AML-193 (cell line): Measurements from ENCODE around the gene TOLLIP.
"Not testable (repeated sequence)": the region's sequence is repeated elsewhere in the genome, so short reads cannot be mapped to it uniquely, and the experiment has no call there.

Experiments used
- DNase-seq, 2 experiments: peaks; one replicate each; lab custom pipeline; 2025; lab: John Stamatoyannopoulos, UW

Gene TOLLIP

DNA sequence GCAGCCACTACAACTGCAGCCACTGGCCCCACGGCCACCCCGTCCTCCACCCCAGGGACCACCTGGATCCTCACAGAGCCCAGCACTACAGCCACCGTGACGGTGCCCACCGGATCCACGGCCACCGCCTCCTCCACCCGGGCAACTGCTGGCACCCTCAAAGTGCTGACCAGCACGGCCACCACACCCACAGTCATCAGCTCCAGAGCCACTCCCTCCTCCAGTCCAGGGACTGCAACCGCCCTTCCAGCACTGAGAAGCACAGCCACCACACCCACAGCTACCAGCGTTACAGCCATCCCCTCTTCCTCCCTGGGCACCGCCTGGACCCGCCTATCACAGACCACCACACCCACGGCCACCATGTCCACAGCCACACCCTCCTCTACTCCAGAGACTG is 63.1 kb downstream of the TOLLIP start:
- DNase-seq, result not testable (repeated sequence)

DNA sequence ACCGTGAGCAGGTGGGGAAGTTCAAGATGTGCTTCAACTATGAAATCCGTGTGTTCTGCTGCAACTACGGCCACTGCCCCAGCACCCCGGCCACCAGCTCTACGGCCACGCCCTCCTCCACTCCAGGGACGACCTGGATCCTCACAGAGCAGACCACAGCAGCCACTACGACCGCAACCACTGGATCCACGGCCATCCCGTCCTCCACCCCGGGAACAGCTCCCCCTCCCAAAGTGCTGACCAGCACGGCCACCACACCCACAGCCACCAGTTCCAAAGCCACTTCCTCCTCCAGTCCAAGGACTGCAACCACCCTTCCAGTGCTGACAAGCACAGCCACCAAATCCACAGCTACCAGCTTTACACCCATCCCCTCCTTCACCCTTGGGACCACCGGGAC is 63.7 kb downstream of the TOLLIP start:
- DNase-seq, result not testable (repeated sequence)

DNA sequence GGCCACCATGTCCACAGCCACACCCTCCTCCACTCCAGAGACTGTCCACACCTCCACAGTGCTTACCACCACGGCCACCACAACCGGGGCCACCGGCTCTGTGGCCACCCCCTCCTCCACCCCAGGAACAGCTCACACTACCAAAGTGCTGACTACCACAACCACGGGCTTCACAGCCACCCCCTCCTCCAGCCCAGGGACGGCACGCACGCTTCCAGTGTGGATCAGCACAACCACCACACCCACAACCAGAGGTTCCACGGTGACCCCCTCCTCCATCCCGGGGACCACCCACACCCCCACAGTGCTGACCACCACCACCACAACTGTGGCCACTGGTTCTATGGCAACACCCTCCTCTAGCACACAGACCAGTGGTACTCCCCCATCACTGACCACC is 64.9 kb downstream of the TOLLIP start:
- DNase-seq, result not testable (repeated sequence)

DNA sequence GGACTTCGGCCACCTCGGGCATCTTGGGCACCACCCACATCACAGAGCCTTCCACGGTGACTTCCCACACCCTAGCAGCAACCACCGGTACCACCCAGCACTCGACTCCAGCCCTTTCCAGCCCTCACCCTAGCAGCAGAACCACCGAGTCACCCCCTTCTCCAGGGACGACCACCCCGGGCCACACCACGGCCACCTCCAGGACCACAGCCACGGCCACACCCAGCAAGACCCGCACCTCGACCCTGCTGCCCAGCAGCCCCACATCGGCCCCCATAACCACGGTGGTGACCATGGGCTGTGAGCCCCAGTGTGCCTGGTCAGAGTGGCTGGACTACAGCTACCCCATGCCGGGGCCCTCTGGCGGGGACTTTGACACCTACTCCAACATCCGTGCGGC is 65.9 kb downstream of the TOLLIP start:
- not testable (repeated sequence) for DNase-seq

DNA sequence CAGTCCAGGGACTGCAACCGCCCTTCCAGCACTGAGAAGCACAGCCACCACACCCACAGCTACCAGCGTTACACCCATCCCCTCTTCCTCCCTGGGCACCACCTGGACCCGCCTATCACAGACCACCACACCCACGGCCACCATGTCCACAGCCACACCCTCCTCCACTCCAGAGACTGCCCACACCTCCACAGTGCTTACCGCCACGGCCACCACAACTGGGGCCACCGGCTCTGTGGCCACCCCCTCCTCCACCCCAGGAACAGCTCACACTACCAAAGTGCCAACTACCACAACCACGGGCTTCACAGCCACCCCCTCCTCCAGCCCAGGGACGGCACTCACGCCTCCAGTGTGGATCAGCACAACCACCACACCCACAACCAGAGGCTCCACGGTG is 66.7 kb downstream of the TOLLIP start:
- not testable (repeated sequence) for DNase-seq

DNA sequence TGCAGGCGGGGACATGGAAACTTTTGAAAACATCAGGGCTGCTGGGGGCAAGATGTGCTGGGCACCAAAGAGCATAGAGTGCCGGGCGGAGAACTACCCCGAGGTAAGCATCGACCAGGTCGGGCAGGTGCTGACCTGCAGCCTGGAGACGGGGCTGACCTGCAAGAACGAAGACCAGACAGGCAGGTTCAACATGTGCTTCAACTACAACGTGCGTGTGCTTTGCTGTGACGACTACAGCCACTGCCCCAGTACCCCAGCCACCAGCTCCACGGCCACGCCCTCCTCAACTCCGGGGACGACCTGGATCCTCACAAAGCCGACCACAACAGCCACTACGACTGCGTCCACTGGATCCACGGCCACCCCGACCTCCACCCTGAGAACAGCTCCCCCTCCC is 67.1 kb downstream of the TOLLIP start:
- DNase-seq, result no peak

DNA sequence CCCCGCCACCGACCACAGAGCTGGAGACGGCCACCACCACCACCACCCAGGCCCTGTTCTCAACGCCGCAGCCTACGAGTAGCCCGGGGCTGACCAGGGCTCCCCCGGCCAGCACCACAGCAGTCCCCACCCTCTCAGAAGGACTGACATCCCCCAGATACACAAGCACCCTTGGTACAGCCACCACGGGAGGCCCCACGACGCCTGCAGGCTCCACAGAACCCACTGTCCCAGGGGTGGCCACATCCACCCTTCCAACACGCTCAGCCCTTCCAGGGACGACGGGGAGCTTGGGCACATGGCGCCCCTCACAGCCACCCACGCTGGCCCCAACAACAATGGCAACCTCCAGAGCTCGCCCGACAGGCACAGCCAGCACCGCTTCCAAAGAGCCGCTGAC is 67.7 kb downstream of the TOLLIP start:
- no peak for DNase-seq

DNA sequence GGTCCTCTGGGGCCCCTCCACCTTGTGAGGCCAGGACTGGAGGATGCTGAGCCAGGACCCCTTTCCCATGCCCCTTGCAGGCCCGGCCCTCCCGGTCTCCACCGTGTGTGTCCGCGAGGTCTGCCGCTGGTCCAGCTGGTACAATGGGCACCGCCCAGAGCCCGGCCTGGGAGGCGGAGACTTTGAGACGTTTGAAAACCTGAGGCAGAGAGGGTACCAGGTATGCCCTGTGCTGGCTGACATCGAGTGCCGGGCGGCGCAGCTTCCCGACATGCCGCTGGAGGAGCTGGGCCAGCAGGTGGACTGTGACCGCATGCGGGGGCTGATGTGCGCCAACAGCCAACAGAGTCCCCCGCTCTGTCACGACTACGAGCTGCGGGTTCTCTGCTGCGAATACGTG is 68.7 kb downstream of the TOLLIP start:
- no peak for DNase-seq

DNA sequence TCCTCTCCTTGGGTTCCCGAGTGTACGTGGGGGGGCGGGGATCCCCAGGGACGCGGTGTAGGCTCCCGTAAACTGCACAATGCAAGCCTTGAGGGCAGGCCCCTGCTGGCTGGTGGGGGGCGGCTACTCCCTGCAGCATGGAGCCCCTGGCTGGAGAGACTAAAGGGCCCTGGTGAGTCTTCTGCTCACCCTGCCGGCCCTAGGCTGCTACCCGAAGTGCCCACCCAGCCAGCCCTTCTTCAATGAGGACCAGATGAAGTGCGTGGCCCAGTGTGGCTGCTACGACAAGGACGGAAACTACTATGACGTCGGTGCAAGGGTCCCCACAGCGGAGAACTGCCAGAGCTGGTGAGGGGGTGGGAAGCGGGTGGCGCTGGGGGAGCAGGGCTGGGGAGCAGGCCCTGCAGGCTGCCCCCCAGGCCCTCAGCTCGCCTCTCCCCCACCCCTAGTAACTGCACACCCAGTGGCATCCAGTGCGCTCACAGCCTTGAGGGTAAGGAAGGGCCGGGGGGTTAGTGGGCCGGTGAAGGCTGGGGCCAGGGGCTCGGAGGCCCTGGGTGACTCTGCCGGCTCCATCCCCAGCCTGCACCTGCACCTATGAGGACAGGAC is 69.7 kb downstream of the TOLLIP start:
- no peak for DNase-seq

DNA sequence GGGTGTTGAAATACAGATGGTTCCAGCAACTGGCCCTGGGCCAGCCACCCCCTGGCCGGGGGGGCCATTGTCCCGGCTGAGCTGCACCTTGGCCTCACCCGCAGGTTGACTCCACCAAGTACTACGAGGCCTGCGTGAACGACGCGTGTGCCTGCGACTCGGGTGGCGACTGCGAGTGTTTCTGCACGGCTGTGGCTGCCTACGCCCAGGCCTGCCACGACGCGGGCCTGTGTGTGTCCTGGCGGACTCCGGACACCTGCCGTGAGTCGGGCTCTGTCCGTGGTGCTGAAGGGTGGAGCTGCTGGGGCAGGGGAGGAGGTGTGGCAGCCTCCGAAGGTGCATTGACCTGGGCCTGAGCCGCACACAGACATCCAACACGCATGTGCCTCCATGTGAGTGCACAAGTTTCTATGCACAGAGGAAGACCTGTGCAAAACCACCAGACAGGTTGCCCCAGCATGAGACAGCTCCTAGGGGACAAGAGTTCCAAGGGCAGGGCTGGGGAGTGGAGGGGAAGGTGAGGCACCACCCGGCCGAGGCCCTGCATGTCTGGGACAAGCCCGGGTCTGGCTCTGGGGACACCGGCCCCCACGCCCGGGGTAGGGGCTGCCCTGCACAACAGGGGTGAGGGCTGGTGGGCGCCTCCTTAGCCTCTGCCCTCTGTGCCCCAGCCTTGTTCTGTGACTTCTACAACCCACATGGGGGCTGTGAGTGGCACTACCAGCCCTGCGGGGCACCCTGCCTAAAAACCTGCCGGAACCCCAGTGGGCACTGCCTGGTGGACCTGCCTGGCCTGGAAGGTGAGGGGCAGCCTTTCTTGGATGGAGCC is 70.5 kb downstream of the TOLLIP start:
- no peak for DNase-seq

DNA sequence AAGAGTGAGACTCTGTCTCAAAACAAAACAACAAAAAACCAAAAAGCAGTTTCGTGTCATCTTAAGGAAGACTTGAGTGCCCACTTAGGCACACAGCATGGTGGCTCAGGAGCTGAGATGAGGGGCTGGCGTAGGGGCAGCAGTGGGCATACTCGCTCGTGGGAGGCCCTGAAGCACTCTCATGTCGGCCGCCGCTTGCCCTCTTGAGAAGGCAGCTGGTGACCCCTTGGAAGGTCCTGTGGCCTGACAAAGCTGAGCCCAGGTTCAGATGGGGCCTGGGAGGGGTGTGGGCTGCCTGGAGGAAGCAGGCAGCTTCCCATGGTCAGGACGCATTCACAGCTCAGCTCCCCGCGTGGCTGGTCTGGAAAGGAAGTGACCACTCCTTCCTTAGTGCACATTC is 71.6 kb downstream of the TOLLIP start:
- DNase-seq, result no peak

DNA sequence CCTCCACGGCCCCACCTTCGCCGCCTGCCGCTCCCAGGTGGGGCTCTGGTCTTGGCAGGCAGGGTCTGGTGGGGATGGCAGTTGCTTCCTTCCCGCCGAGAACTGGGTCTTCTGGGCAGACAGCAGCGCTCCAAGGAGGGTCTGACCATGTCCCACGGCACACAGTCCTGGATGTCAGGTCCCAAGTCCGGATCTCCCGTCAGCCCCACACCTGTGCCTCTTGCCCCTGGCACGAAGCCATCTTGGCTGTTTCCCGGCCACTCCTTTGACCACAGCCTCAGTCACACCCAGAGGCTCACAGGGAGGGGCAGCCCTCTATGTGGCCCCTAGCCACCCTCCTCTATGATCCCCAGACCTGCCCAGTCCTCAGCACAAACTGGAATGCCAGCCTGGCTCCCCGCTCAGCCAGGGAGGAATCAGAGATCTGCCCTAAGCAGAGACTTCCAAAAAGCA is 72.3 kb downstream of the TOLLIP start:
- DNase-seq, result no peak

DNA sequence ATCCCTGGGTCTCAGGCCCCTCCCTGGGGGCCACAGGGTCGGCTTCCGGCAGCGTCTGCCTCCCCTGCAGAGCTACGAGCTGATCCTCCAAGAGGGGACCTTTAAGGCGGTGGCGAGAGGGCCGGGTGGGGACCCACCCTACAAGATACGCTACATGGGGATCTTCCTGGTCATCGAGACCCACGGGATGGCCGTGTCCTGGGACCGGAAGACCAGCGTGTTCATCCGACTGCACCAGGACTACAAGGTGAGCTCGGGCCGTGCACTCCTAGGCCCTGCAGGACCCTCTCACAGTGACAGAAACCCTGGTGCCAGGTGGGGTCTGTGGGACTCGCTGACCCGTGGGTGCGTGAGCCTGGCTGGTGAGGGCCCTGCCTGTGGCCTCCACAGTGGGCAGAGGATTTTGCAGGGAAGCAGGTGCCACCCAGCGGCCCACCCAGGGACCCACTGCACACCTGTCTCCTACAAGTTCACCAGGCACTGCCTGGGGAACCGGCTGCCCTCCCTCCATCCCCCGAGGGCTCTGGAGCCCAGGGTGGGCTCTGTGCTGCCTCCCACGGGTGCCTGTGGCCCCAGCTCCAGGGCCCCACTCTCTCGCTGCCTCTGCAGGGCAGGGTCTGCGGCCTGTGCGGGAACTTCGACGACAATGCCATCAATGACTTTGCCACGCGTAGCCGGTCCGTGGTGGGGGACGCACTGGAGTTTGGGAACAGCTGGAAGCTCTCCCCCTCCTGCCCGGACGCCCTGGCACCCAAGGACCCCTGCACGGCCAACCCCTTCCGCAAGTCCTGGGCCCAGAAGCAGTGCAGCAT is 72.9 kb downstream of the TOLLIP start:
- DNase-seq, result no peak

DNA sequence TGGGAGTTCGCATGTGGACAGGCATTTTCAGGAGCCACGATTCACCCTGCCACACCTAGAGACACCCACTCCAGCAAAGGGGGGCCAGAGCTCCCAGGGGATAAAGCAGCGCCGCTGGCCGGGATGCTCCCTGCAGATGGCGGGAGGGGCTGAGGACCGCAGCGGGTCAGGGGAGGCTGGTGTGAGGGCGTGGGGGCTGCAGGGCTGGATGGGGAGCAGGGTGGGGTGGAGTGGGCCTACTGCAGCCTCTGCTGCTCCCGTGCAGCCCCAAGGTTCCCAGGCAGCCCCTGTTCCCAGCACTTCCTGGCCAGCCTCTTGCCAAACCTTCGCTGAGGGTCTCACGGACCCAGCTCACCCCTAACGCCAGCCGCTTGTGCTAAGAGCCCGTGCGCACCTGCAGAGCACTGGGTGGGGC is 73.5 kb downstream of the TOLLIP start:
- DNase-seq, result no peak

DNA sequence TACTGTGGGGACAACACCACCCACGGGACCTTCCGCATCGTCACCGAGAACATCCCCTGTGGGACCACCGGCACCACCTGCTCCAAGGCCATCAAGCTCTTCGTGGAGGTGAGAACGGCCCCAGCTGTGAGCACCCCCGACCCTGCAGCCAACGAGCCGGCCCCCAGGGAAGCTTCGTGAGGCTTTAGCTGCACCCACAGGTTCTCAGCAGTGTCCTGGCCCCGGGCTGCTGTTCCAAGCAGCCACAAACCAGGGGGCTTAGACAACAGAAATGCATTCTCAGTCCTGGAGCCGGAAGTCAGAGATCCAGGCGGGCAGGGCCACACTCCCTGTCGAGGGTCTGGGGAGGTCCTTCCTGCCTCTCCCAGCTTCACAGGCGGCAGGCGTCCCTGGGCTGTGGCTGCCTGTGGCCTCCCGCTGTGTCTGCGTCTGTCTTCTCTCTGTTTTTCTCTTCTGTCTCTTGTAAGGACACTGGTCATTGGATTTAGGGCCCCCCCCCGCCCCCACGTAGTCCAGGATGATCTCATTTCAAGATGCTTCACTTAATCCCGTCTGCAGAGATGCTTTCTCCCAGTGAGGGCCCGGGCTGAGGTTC is 74.0 kb downstream of the TOLLIP start:
- no peak for DNase-seq

DNA sequence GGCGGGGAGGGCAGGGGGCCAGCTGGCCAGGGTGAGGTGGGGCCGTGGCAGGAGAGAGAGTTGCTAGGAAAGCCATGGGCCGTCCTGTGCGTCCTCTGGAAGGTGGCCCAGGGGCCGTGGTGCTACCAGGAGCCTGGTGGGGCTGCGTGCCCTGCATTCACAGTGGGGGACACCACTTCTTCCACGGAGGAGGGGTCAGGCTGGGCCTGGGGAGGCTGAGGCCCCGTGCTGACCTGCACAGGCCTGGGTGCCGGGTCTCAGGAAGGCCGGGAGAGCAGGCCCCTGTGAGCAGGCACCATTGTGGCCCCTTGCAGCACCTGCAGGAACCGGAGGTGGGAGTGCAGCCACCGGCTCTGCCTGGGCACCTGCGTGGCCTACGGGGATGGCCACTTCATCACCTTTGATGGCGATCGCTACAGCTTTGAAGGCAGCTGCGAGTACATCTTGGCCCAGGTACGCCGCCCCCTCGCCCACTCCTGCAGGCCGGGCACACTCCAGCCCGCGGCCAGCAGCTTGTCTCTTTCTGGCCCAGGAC is 74.6 kb downstream of the TOLLIP start:
- DNase-seq, result no peak

DNA sequence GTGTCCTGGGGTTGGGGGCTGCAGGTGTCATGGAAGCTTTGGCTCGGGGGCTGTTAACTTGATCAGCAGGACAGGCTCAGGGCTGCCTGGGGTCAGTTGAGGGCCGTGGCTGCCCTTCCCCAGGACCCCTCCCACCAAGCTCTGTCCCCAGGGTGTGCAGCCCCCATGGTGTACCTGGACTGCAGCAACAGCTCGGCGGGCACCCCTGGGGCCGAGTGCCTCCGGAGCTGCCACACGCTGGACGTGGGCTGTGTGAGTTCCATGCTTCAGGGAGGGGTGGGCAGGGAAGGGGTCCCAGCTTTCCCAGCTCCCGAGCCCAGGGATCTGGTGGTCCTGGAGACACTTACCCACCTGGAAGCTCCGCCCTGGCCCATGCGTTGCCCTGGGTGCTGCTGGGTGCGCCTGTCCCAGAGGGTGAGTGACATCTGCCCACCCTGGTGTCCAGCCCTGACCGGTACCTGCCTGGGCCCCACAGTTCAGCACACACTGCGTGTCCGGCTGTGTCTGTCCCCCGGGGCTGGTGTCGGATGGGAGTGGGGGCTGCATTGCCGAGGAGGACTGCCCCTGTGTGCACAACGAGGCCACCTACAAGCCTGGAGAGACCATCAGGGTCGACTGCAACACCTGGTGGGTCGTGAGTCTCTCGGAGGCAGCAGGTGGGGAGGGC is 75.2 kb downstream of the TOLLIP start:
- DNase-seq, result no peak

DNA sequence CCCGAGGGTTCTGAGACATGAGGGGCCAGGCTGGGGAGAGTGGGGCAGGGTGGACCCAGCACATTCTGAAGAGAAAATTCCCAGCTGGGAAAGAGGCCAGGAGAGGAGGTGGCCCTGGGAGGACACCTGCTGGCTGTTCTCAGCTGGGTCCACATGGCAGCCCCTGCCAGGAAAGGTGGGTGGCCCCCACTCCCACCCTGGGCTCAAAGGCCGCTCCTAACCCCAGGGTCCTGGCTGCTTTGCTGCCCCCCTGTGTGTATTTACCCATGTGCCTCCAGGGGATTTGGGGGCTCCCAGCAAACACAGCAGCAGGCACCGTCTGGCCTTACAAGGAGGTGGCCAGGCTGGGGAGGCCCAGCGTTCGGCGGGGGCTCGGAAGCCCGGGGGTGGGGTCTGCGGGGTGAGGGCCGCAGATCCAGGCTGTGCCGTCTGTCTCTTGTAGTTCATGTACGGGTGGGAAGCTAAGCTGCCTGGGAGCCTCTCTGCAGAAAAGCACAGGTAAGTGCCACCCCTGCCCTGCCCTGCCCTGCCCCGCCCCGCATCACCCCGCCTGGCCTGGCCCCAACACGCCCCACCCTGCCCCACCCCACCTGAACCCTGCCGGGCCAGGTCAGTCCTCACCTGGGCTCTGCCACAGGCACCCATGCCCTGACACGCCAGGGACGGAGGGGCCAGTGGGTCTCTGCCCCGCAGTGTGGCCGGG is 75.9 kb downstream of the TOLLIP start:
- DNase-seq, result no peak

DNA sequence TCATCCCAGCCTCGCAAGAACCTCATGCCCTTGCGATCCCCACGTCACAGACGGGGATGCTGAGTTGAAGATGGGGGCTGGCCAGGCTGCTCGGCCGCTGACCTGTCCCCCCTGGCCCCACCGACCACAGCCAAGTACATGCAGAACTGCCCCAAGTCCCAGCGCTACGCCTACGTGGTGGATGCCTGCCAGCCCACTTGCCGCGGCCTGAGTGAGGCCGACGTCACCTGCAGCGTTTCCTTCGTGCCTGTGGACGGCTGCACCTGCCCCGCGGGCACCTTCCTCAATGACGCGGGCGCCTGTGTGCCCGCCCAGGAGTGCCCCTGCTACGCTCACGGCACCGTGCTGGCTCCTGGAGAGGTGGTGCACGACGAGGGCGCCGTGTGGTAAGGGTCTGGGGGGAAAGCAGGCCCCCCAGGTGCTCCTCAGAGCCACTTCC is 76.5 kb downstream of the TOLLIP start:
- no peak for DNase-seq

DNA sequence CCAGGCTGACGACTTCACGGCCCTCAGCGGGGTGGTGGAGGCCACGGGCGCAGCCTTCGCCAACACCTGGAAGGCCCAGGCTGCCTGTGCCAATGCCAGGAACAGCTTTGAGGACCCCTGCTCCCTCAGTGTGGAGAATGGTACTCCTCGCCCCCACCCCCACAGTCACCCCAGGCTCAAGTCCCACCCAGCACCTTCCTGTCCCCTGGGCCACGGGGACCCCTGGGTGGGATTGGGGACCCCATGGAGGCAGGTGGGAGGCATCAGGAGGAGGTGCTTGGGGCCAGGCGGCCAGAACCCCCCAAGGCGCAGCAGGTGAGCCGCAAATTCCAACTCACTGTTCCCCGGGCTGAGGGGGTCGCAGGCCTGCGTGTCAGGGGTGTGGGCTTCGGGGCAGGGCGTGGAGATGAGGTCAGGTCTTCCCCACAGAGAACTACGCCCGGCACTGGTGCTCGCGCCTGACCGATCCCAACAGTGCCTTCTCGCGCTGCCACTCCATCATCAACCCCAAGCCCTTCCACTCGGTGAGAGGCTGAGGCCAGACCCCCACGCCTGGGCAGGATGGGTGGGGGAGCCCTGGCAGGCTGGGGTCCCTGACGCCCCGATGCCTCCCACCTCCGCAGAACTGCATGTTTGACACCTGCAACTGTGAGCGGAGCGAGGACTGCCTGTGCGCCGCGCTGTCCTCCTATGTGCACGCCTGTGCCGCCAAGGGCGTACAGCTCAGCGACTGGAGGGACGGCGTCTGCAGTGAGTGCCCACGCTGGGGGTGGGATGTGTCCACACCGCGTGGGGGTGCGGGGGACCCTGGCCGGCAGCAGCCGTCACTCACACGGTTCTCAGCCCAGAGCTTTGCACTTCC is 77.2 kb downstream of the TOLLIP start:
- DNase-seq, result no peak
